Measurements from ENCODE around the gene KRTAP3-3.

GRCh38 chr17:41002814-41003213 is 8.8 kb upstream of the KRTAP3-3 start:
- TF ChIP-seq POLR2A (IDR thresholded peaks at IDR 0.05; ENCODE audit: low read depth, low read length), result no peak
- TF ChIP-seq POLR2AphosphoS5 (IDR thresholded peaks at IDR 0.05; ENCODE audit: low read depth, low read length), result no peak
- no peak for TF ChIP-seq TAF1 (IDR thresholded peaks at IDR 0.05; ENCODE audit: borderline replicate concordance, low read depth, low read length)
